ENCODE measurements around the gene HBB.
"Not testable (repeated sequence)": the region's sequence is repeated elsewhere in the genome, so short reads cannot be mapped to it uniquely, and the experiment has no call there.

HBB gene

DNA sequence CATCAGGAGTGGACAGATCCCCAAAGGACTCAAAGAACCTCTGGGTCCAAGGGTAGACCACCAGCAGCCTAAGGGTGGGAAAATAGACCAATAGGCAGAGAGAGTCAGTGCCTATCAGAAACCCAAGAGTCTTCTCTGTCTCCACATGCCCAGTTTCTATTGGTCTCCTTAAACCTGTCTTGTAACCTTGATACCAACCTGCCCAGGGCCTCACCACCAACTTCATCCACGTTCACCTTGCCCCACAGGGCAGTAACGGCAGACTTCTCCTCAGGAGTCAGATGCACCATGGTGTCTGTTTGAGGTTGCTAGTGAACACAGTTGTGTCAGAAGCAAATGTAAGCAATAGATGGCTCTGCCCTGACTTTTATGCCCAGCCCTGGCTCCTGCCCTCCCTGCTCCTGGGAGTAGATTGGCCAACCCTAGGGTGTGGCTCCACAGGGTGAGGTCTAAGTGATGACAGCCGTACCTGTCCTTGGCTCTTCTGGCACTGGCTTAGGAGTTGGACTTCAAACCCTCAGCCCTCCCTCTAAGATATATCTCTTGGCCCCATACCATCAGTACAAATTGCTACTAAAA is at the start of gene HBB:
Gene HBB, minus strand, starts transcription at position 340 of the 579 bp plus-strand sequence. Its CDS starts 50 bp downstream, at position 290.
- no peak for DNase-seq (ENCODE audit: low read depth in 2 of 2)

DNA sequence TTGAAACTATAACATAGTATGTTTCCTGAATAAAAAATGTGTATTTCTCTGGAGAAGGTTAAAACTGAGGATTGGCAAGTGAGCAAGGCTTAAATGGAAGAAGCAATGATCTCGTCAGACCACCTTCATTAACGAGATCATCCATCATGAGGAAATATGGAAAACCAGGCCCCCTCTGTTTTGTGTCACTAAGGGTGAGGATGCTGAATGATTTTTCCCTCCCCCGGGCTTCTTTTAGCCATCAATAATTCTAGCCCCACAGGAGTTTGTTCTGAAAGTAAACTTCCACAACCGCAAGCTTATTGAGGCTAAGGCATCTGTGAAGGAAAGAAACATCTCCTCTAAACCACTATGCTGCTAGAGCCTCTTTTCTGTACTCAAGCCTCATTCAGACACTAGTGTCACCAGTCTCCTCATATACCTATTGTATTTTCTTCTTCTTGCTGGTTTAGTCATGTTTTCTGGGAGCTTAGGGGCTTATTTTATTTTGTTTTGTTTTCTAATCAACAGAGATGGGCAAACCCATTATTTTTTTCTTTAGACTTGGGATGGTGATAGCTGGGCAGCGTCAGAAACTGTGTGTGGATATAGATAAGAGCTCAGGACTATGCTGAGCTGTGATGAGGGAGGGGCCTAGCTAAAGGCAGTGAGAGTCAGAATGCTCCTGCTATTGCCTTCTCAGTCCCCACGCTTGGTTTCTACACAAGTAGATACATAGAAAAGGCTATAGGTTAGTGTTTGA is 48.7 kb upstream of the HBB start:
- no peak for DNase-seq (ENCODE audit: low read depth in 2 of 2)

DNA sequence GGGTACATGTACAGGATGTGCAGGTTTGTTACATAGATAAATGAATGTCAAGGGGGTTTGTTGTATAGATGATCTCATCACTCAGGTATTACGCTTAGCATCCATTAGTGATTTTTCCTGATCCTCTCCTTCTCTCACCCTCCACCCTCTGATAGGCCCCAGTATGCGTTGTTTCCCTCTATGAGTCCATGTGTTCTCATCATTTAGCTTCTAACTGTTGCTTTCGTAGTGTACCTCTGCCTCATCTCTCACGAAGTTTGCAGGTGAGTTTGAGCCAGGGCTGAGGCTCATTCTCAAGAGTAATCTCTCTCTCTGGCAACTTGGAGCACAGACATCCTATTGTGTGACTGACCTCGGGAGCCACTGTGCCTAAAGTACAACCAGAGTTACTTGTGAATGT is 47.5 kb upstream of the HBB start:
- no peak for DNase-seq (ENCODE audit: low read depth in 2 of 2)

DNA sequence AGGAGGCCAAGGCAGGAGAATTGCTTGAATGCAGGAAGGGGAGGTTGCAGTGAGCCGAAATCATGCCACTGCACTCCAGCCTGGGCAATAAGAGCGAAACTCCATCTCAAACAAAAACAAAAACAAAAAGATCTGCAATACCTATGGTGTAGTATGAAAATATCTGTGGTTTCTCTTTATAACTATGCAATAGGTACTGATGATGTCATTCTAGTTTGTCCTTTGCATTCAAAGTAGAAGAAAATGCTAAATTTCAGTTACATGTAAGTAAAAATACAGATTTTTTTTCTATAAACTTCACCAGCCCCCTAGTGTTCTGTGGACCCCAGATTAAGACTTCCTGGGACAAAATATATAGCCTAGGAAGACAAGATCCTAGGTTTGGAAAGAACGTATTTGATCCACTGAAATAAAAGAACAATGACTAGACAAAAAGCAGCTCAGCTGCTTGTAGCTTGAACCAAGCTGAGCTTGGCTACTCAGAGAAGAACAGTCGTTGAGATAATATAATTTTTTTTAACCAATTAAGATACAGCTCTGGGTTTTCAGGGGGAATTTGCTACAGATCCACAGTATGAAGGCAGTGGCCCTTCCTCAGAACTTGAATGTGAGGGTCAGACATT is 45.6 kb upstream of the HBB start:
- no peak for DNase-seq (ENCODE audit: low read depth in 2 of 2)

DNA sequence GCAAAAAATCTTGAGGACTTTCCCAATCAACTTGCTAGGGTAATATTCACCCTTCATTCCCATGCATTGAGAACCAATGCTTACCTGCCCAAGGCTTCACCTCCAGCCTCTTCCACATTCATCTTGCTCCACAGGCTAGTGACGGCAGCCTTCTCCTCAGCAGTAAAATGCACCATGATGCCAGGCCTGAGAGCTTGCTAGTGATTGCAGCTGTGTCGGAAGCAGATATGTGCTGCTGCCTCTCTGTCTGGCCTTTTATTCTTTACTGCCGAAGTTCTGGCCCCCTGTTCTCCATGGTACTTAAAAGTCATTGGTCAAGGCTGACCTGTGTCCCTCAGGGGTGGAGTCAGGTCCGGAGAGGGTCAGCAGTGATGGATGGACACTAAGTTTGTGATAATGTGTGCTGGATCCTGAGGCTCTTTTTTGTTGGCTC is 42.9 kb upstream of the HBB start, which contains the start of gene HBE1:
Gene HBE1, minus strand, starts transcription at position 231 of the 433 bp plus-strand sequence. Its CDS starts 55 bp downstream, at position 176.
- DNase-seq (ENCODE audit: low read depth in 2 of 2) = no peak

DNA sequence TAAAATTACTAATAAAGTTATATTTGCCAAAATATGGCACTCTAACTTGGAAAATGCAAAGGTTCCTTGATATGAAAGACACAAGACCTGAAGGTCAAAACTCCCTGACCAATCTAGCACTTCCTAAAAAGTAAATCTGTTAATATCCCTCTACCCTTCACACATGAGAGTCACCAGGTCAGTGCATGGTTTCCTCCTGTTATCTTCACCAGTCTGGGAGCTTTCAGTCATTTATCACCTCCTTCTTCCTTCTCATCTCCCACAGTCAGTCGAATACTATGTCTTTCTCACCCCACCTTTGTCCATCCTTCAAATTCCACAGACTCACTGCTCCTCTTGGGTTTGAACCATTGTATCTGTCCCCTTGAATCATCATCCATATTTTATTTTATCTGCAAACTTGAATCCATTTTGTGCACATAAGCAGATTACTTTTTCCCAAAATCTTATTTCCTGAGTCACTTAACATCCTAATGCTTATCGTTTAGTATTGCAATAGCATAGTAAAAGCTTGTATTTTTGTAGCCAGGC is 40.2 kb upstream of the HBB start:
- DNase-seq (ENCODE audit: low read depth in 2 of 2) = no peak

DNA sequence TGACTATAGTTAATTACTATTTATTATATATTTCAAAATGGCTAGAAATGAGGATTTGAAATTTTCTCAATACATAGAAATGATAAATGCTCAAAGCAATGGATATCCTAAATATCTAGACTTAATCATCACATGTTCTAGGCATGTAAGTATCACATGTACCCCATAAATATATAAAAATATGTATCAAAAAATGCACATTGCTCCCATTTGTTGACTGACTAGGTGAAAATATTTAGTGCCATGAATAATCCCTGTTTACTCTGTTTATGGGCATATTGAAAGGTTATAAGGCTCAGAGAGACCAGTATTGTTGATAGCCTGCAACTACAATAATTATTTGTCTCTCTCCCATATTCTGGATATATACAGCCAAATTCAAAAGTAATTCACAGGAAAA is 39.7 kb upstream of the HBB start:
- no peak for DNase-seq (ENCODE audit: low read depth in 2 of 2)

DNA sequence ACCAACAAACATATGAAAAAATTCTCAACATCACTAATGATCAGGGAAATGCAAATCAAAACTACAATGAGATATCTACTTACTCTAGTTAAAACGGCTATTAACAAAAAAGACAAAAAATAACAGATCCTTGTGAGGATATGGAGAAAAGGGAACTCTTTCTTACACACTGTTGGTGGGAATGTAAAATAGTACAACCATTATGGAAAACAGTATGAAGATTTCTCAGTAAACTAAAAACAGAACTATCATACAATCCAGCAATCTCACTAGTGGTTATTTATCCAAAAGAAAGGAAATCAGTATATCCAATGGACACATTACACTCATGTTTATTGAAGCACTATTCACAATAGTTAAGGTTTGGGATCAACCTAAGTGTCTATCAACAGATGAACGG is 39.0 kb upstream of the HBB start:
- DNase-seq (ENCODE audit: low read depth in 2 of 2) = no peak

DNA sequence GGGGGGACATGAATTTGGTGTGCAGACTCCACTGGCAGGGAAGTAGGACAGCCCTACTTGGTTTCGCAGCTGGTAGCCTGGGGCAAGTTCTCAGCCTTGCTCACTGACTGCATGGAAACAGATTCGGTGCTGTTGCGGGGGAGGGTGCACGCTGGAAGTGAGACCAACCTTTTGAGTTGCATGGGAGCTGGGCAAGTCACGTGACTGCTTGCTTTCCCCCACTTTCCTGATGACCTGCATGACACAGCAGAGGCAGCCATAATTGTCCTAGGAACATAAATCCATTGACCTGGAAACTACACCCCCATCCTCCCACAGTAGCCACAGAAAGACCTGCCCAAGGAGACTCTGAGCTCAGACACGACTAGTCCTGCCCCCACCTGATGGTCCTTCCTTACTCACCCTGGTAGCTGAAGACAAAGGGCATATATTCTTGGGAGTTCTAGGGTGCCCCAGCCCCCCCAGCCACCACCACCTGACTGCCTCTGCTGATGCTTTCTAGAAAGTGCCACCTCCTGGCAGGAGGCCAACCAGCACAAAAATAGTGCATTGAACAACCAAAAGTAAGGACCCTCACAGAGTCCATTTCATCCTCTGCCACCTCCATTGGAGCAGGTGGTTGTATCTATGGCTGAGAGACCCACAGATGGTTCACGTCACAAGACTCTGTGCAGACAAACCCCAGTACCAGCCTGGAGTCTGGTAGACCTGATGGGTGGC is 31.8 kb upstream of the HBB start:
- DNase-seq (ENCODE audit: low read depth in 2 of 2) = no peak

DNA sequence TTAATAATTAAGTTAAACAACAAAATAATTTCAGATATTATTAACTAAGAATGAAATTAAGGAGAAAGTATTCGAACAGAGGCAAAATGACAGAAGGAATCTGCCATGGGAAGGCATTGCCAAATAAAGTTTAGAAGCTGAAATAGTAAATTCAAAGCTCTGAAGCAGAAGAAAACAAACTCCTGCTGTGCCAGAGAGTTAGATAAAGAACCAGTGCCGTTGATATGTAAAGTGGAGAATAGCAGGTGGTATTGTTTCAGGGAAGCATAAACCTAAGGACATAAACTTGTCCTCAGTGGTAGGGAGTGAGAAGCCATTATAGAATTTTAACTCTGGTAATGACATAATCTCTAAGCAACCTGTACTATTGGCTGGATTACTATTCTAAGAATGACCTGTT is 30.4 kb upstream of the HBB start:
- no peak for DNase-seq (ENCODE audit: low read depth in 2 of 2)

DNA sequence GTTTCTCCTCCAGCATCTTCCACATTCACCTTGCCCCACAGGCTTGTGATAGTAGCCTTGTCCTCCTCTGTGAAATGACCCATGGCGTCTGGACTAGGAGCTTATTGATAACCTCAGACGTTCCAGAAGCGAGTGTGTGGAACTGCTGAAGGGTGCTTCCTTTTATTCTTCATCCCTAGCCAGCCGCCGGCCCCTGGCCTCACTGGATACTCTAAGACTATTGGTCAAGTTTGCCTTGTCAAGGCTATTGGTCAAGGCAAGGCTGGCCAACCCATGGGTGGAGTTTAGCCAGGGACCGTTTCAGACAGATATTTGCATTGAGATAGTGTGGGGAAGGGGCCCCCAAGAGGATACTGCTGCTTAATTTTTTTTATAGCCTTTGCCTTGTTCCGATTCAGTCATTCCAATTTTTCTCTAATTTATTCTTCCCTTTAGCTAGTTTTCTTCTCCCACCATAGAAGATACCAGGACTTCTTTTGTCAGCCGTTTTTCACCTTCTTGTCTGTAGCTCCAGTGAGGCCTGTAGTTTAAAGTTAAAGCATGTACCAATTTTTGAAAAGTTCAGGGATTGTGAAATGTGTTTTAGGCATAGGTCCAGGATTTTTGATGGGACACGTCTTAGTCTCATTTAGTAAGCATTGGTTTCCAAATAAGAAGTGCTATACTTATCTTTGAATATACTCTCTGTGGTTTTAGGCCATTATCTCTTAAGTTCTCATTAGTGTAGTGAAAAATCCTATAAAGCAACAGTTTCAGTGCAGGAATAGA is 28.0 kb upstream of the HBB start, which contains the start of gene HBG2:
Gene HBG2, minus strand, starts transcription at position 136 of the 768 bp plus-strand sequence. Its CDS starts 53 bp downstream, at position 83.
- DNase-seq (ENCODE audit: low read depth in 2 of 2) = not testable (repeated sequence)

DNA sequence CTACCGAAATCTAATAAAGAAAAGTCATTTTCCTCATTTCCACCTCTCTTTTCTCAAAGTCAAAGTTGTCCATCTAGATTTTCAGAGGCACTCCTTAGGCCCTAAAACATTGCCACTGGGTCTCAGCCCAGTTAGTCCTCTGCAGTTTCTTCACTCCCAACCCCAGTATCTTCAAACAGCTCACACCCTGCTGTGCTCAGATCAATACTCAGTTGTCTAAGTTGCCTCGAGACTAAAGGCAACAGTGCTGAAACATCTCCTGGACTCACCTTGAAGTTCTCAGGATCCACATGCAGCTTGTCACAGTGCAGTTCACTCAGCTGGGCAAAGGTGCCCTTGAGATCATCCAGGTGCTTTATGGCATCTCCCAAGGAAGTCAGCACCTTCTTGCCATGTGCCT is 27.2 kb upstream of the HBB start:
- not testable (repeated sequence) for DNase-seq (ENCODE audit: low read depth in 2 of 2)

DNA sequence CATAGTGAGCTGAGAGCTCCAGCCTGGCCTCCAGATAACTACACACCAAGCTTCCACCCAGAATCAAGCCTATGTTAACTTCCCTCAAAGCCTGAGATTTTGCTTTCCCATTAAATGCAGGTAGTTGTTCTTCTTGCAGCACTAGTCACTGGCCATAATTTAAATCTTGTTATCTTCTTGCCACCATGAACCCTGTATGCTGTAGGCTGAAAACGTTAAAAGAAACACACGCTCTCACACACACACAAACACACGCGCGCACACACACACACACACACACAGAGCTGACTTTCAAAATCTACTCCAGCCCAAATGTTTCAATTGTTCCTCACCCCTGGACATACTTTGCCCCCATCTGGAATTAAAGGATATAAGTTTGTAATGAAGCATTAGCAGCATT is 26.6 kb upstream of the HBB start:
- not testable (repeated sequence) for DNase-seq (ENCODE audit: low read depth in 2 of 2)

DNA sequence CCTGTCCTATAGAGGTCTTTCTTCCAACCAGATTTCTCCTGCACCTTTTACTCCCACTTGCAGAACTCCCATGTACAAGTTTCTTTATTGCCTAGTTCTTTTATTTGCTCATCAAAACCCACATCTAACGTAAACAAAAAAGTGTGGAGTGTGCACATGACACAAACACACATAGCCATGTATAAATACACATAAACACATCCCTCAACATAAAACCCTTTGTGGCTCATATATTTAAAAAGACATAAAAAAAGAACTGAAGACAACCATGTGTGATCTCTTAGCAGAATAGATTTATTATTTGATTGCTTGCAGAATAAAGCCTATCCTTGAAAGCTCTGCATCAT is 26.0 kb upstream of the HBB start:
- no peak for DNase-seq (ENCODE audit: low read depth in 2 of 2)

DNA sequence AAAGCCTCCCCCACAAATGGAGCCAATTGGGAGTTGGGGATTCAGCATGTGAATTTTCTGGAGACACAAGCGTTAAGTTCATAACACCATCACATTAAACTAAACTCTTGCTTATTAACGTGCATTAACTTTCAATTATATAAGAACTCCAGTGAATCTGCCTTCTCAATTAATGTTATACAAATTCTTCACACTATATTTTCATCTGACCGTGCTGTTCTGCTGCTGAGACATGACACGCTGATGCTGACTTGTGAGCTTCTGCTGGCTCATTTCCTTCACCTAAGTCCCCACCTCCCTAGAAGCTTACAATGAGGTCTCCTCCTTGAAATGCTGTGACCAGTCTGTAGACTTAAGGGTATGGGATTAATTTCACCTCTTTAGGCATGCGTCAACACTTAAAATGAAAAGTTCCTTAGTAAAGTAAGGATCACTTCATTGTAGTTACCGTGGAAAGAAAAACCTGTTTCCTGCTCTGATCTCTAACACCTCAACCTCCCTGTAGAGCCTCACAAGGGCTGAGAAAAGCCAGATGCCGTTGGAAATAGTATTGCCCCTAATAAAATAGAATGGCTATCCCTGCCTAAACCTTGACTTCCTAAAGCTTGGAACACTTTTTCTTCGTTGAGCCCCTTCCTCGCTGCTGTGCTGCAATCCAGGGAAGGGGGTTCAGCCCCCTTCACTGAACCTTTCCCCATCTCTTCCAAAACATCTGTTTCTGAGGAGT is 25.5 kb upstream of the HBB start:
- DNase-seq (ENCODE audit: low read depth in 2 of 2) = no peak

DNA sequence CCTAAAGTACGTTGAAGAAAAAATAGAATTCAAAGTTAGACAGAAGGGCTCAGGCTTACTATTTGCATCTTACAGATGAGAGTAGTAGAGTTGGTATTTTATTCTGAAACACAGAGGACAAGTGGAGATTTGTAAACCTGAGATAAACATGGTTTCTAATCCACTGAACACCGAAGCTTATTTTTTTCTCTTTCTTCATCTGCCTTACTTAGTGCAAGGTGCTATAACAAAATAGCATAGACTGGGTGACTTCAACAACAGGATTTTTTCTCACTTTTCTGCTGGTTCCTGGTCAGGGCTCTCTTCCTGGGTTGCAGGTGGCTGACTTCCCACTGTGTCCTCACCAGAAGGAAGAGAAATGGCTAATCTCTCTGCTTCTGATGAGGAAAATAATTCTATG is 24.9 kb upstream of the HBB start:
- DNase-seq (ENCODE audit: low read depth in 2 of 2) = no peak

DNA sequence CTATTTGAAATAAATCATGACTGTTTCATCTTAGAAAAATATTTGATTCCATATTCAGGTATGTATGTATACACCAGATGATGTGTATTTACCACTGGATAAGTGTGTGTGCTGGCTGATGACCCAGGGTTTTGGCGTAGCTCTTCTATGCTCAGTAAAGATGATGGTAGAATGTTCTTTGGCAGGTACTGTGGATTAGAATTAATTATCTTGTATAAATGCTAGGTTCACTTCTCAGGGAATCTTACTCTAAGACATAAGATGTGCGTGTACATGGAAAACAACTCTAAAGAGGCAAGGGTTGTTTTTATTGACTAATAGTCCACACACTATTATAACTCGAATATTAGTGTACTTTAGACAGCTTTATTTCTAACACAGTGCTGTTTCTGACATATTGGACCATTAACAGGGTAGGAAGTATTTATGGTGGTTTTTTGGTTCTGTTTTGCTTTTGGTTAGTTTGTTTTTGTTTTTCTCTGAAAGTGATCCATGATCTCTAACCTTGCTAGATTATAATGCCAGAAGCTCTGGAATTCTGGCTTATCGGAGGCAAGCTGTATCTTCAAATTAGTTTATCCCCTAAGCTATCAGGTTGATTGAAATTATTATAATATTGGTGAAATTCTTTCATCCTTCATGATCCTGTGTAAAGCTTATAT is 23.8 kb upstream of the HBB start:
- DNase-seq (ENCODE audit: low read depth in 2 of 2) = no peak

DNA sequence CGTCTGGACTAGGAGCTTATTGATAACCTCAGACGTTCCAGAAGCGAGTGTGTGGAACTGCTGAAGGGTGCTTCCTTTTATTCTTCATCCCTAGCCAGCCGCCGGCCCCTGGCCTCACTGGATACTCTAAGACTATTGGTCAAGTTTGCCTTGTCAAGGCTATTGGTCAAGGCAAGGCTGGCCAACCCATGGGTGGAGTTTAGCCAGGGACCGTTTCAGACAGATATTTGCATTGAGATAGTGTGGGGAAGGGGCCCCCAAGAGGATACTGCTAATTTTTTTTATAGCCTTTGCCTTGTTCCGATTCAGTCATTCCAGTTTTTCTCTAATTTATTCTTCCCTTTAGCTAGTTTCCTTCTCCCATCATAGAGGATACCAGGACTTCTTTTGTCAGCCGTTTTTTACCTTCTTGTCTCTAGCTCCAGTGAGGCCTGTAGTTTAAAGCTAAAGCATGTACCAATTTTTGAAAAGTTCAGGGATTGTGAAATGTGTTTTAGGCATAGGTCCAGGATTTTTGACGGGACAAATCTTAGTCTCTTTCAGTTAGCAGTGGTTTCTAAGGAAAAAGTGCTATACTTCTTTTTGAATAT is 23.0 kb upstream of the HBB start, which contains the start of gene HBG1:
Gene HBG1, minus strand, starts transcription at position 51 of the 590 bp plus-strand sequence. CDS start 53 bp downstream, outside the sequence.
- not testable (repeated sequence) for DNase-seq (ENCODE audit: low read depth in 2 of 2)

DNA sequence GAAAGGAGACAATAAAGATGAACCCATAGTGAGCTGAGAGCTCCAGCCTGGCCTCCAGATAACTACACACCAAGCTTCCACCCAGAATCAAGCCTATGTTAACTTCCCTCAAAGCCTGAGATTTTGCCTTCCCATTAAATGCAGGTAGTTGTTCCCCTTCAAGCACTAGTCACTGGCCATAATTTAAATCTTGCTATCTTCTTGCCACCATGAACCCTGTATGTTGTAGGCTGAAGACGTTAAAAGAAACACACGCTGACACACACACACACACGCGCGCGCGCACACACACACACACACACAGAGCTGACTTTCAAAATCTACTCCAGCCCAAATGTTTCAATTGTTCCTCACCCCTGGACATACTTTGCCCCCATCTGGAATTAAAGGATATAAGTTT is 21.6 kb upstream of the HBB start:
- DNase-seq (ENCODE audit: low read depth in 2 of 2) = not testable (repeated sequence)
